ENCODE results near the gene TBC1D4. TPM values are rescaled to one million over a fixed set of nuclear protein-coding genes. Genes with fewer than 3 reads are reported as not detected.

Gene TBC1D4
- total RNA-seq, 4 donors from 2014 or later: 31.0 to 91.3 (median 46.1) TPM

GRCh38 chr13:75256922-75257321, 225.0 kb downstream of the TBC1D4 start:
- Histone ChIP-seq H3K36me3 (no peaks in the 10 kb centered on the region), H3K27ac (no peak overlapping the region), H3K27me3 (peaks cover 4% of the 10 kb centered on the region), H3K4me3 (no peak overlapping the region), H3K9me3 (no peaks in the 10 kb centered on the region), H3K4me1 (no peaks in the 10 kb centered on the region)
- 52 to 54% methylated on average over 3 of the region's 3 CpGs for WGBS, 2 donors (ENCODE audit: low coverage in 1 of 2)
- intact Hi-C loops (cut with DNase I; ENCODE audit: low total_unique reads): no loop called here
- in situ Hi-C loops (cut with MboI; ENCODE audit: low pct_ligation_motif_present in 1 of 4, low pct_unique_long_range_greater_than_20kb in 1 of 4, low sequenced_read_pairs in 3 of 4): no loop called here
- TF ChIP-seq EP300 (IDR thresholded peaks at IDR 0.05; ENCODE audit: low read depth): no peak
- TF ChIP-seq, protein P1, sequence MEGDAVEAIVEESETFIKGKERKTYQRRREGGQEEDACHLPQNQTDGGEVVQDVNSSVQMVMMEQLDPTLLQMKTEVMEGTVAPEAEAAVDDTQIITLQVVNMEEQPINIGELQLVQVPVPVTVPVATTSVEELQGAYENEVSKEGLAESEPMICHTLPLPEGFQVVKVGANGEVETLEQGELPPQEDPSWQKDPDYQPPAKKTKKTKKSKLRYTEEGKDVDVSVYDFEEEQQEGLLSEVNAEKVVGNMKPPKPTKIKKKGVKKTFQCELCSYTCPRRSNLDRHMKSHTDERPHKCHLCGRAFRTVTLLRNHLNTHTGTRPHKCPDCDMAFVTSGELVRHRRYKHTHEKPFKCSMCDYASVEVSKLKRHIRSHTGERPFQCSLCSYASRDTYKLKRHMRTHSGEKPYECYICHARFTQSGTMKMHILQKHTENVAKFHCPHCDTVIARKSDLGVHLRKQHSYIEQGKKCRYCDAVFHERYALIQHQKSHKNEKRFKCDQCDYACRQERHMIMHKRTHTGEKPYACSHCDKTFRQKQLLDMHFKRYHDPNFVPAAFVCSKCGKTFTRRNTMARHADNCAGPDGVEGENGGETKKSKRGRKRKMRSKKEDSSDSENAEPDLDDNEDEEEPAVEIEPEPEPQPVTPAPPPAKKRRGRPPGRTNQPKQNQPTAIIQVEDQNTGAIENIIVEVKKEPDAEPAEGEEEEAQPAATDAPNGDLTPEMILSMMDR (IDR thresholded peaks at IDR 0.05): no peak
- TF ChIP-seq POLR2AphosphoS5 (IDR thresholded peaks at IDR 0.05): no peak
- no peak for TF ChIP-seq POLR2A (IDR thresholded peaks at IDR 0.05)
- DNase-seq: no peak

- Histone ChIP-seq H3K36me3 (no peaks in the 10 kb centered on the region), H3K27ac (no peak overlapping the region), H3K4me3 (no peak overlapping the region), H3K9me3 (no peaks in the 10 kb centered on the region), H3K4me1 (no peaks in the 10 kb centered on the region), H3K27me3 (peaks cover 4% of the 10 kb centered on the region)
- 40 to 56% methylated on average over 1 of the region's 1 CpG for WGBS, 2 donors (ENCODE audit: low coverage in 1 of 2)
- TF ChIP-seq POLR2AphosphoS5 (IDR thresholded peaks at IDR 0.05): no peak
- TF ChIP-seq, protein P1 (IDR thresholded peaks at IDR 0.05): no peak
- no peak for TF ChIP-seq EP300 (IDR thresholded peaks at IDR 0.05; ENCODE audit: low read depth)
- TF ChIP-seq POLR2A (IDR thresholded peaks at IDR 0.05): no peak
- DNase-seq: no peak
- in situ Hi-C loops (cut with MboI; ENCODE audit: low pct_ligation_motif_present in 1 of 4, low pct_unique_long_range_greater_than_20kb in 1 of 4, low sequenced_read_pairs in 3 of 4): no loop called here
- intact Hi-C loops (cut with DNase I; ENCODE audit: low total_unique reads): no loop called here
Measured at GRCh38 chr13:75255653-75256052, 226.3 kb downstream of the TBC1D4 start.

DNA sequence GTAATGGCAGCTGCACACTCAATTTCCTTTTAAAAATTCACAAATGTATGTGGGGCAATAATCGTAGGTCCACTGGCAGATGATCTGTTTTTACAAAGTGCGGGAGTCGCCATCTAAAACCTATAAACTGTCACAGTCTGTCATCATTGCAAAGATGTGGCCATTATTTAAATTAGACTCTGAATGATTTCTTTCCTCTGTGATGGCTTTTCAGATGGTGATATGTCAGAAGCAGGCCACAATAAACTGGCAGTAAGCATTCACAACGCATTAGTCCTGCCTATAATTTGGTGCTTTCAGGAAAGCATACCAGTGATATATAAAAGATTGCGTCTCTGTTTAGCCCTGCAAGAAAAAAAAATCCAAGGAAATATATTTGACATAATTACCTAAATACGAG, 226.8 kb downstream of the TBC1D4 start:
- Histone ChIP-seq H3K4me1 (no peaks in the 10 kb centered on the region), H3K27ac (no peak overlapping the region), H3K9me3 (no peaks in the 10 kb centered on the region), H3K4me3 (no peak overlapping the region), H3K36me3 (no peaks in the 10 kb centered on the region), H3K27me3 (peaks cover 4% of the 10 kb centered on the region)
- intact Hi-C loops (cut with DNase I; ENCODE audit: low total_unique reads) (no loop called here), in situ Hi-C loops (cut with MboI; ENCODE audit: low pct_ligation_motif_present in 1 of 4, low pct_unique_long_range_greater_than_20kb in 1 of 4, low sequenced_read_pairs in 3 of 4) (no loop called here)
- DNase-seq: no peak
- TF ChIP-seq, protein P1 (IDR thresholded peaks at IDR 0.05): no peak
- no peak for TF ChIP-seq EP300 (IDR thresholded peaks at IDR 0.05; ENCODE audit: low read depth)
- TF ChIP-seq POLR2AphosphoS5 (IDR thresholded peaks at IDR 0.05): no peak
- TF ChIP-seq POLR2A (IDR thresholded peaks at IDR 0.05): no peak
- 88 to 91% methylated on average over 3 to 6 of the region's 6 CpGs for WGBS, 2 donors (ENCODE audit: low coverage in 1 of 2)

- no peaks in the 10 kb centered on the region for H3K36me3 ChIP-seq
- WGBS, 2 donors (ENCODE audit: low coverage in 1 of 2): 72 to 78% methylated on average over 4 of the region's 4 CpGs
- peaks cover 0 to 5% of the 10 kb centered on the region in 2 donors for H3K9me3 ChIP-seq
- peaks cover 4% of the 10 kb centered on the region for H3K27me3 ChIP-seq
- H3K4me1 ChIP-seq: no peaks in the 10 kb centered on the region
- intact Hi-C loops (cut with DNase I; ENCODE audit: low total_unique reads): no loop called here
- TF ChIP-seq EP300 (IDR thresholded peaks at IDR 0.05; ENCODE audit: low read depth): no peak
- no peak for TF ChIP-seq POLR2A (IDR thresholded peaks at IDR 0.05)
- TF ChIP-seq, protein P1 (IDR thresholded peaks at IDR 0.05): no peak
- TF ChIP-seq POLR2AphosphoS5 (IDR thresholded peaks at IDR 0.05): no peak
- H3K27ac ChIP-seq: no peak overlapping the region
- in situ Hi-C loops (cut with MboI; ENCODE audit: low pct_ligation_motif_present in 1 of 4, low pct_unique_long_range_greater_than_20kb in 1 of 4, low sequenced_read_pairs in 3 of 4): no loop called here
- no peak for DNase-seq
- no peak overlapping the region for H3K4me3 ChIP-seq
Measured at GRCh38 chr13:75251188-75251587, 230.8 kb downstream of the TBC1D4 start.
